GM12878 (cell line): ENCODE data around the gene TOMM5. TPM values are rescaled to one million over a fixed set of nuclear protein-coding genes. Genes with fewer than 3 reads are reported as not detected.

ENCODE experiments used
- ATF7 ChIP-seq: fragments of 450-650 bp; IDR thresholded peaks from 2 replicates; pipeline ENCODE4 v1.6.1; 2016; ENCODE audit warnings: low read depth, mild to moderate bottlenecking
- FOXM1 ChIP-seq: IDR thresholded peaks from 2 replicates; pipeline ENCODE4 v1.6.1; 2012; ENCODE audit warnings: low read depth, mild to moderate bottlenecking, inconsistent platforms, low read length, moderate library complexity
- HCFC1 ChIP-seq: fragments of 150-350 bp; IDR thresholded peaks from 2 replicates; pipeline ENCODE4 v1.6.1; 2014; ENCODE audit warnings: low read length
- IRF4 ChIP-seq: IDR thresholded peaks from 2 replicates; pipeline ENCODE4 v1.6.1; 2011; ENCODE audit warnings: low read depth, low read length
- MEF2B ChIP-seq: fragments of 450-650 bp; IDR thresholded peaks from 2 replicates; pipeline ENCODE4 v1.6.1; 2018; ENCODE audit warnings: mild to moderate bottlenecking, moderate library complexity; ENCODE audit not compliant: partially characterized antibody, poor library complexity, severe bottlenecking
- MXI1 ChIP-seq: fragments of 150-350 bp; IDR thresholded peaks from 2 replicates; pipeline ENCODE4 v1.6.1; 2011; ENCODE audit warnings: low read depth, mild to moderate bottlenecking, inconsistent platforms, low read length, improper control_type of control experiment
- NFYA ChIP-seq: IDR thresholded peaks from 2 replicates; pipeline ENCODE4 v1.6.1; 2011; ENCODE audit warnings: low read depth, mild to moderate bottlenecking, low read length, improper control_type of control experiment, borderline replicate concordance
- POLR2AphosphoS2 ChIP-seq: IDR thresholded peaks from 2 replicates; pipeline ENCODE4 v1.6.1; 2011; ENCODE audit warnings: low read depth, mild to moderate bottlenecking, low read length, improper control_type of control experiment, moderate library complexity
- RFX5 ChIP-seq: IDR thresholded peaks from 2 replicates; pipeline ENCODE4 v1.6.1; 2011; ENCODE audit warnings: low read depth, low read length, improper control_type of control experiment
- YBX1 ChIP-seq: fragments of 450-650 bp; IDR thresholded peaks from 2 replicates; pipeline ENCODE4 v1.6.1; 2016; ENCODE audit warnings: antibody characterized with exemption
- YY1 ChIP-seq: IDR thresholded peaks from 2 replicates; pipeline ENCODE4 v1.6.1; 2011; ENCODE audit warnings: low read depth, mild to moderate bottlenecking, low read length
- ZNF207 ChIP-seq: fragments of 450-650 bp; IDR thresholded peaks from 2 replicates; pipeline ENCODE4 v1.6.1; 2014; ENCODE audit warnings: antibody characterized with exemption, mild to moderate bottlenecking, borderline replicate concordance
- polyA plus RNA-seq, 11 experiments: library from polyadenylated mRNA; depleted of rRNA in 4 of 11; unstranded in 6 of 11; stranded (reverse) in 5 of 11; fragments of >200 nt; fragmentation: Nextera tagmentation in 4 of 11; fragmentation: Illumina TruSeq in 1 of 11; extraction: Ambion mirVana in 4 of 11; extraction: Trizol in 1 of 11; gene quantifications; 1 replicate in 1 of 11; 2 replicates in 10 of 11; pipeline versions ENCODE4 v1.2.1 to v1.2.3, GENCODE V29; 2011 to 2016; ENCODE audit warnings: inconsistent platforms in 2 of 11, missing spikeins in 2 of 11, low read depth in 1 of 11
- total RNA-seq, 4 experiments: library from RNA; depleted of rRNA in 3 of 4; stranded (reverse); fragments of >200 nt in 3 of 4; fragmentation: Illumina TruSeq in 1 of 4; extraction: Trizol in 1 of 4; gene quantifications; 2 replicates each; pipeline versions ENCODE4 v1.2.1 to v1.2.3, GENCODE V29; 2013 to 2021
- TF ChIP-seq, protein P1 (sequence below), 3 experiments: IDR thresholded peaks in 2 of 3; conservative IDR thresholded peaks in 1 of 3; 2 replicates each; pipeline ENCODE4 v1.5.1; 2011; ENCODE audit warnings: low read depth in 3 of 3, low read length in 3 of 3, mild to moderate bottlenecking in 3 of 3, control low read depth in 2 of 3, moderate library complexity in 2 of 3, inconsistent platforms in 1 of 3, mixed read lengths in 1 of 3; ENCODE audit not compliant: control insufficient read depth in 2 of 3, insufficient read depth in 1 of 3; ENCODE audit errors: extremely low read depth in 1 of 3
- TF ChIP-seq, protein P2 (sequence below): fragments of 450-650 bp; IDR thresholded peaks from 2 replicates; pipeline ENCODE4 v1.6.1; 2017; ENCODE audit warnings: mild to moderate bottlenecking, low read depth, inconsistent platforms; ENCODE audit not compliant: poor library complexity, severe bottlenecking
- TF ChIP-seq, protein P3 (sequence below): fragments of 450-650 bp; IDR thresholded peaks from 2 replicates; pipeline ENCODE4 v1.6.1; 2016; ENCODE audit warnings: mild to moderate bottlenecking, moderate library complexity, borderline replicate concordance
- TF ChIP-seq, protein P4 (sequence below): fragments of 450-650 bp; IDR thresholded peaks from 2 replicates; pipeline ENCODE4 v1.6.1; 2017; ENCODE audit warnings: mild to moderate bottlenecking, moderate library complexity

TOMM5 gene
- total and polyA plus RNA-seq, 10 of the 15 experiments (the other 5 are each of a cell fraction or from before 2014, with no cell fraction given), result 152 to 1,143 (median 351) TPM

DNA sequence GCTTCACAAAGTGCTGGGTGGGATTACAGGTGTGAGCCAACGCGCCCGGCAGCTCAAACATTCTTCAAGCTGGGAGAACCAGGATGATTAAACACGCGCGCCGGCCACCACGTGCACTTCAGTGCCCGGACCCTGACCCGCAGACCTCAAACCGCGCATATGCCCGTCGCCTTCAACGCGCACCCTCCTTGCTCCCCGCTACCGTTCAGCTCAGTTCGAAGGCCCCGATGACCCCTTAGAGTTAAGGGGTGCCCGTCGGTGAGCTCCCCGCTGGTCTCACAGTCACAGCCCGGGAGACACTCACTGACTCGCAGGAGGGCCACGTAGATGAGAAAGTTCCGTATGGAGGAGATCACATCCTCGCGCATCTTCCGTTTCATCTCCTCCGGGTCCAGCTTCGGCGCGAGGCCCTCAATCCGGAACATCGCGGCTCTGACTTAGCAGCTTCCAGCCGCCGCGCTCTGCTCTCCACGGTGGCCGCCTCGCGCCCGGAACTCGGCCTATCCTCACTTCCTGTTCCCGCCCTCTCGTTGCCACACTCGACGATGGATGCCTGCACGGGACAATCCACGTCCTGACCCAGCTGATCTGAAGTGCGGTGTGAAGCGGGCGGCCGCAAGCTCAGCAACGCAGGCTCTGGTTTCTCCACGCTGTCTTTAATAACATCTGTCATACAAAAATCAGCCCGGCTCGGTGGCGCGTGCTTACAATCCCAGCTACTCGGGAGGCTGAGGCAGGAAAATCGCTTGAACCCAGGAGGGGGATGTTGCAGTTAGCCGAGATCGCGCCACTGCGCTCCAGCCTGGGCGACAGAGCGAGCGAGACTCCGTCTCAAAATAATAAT lies at the start of gene TOMM5 (continued):
- TF ChIP-seq HCFC1 (peak; percentile 76), YY1 (peak; percentile 85), NFYA (no peak), ATF7 (peak; percentile 28; the same call in 1 of the 2 replicates), POLR2AphosphoS2 (peak; percentile 83; the same call in 1 of the 2 replicates), FOXM1 (no peak), MXI1 (peak; percentile 91), ZNF207 (peak; percentile 50; the same call in 1 of the 2 replicates), RFX5 (no peak), IRF4 (no peak), MEF2B (no peak), YBX1 (no peak)
- TF ChIP-seq, protein P1, sequence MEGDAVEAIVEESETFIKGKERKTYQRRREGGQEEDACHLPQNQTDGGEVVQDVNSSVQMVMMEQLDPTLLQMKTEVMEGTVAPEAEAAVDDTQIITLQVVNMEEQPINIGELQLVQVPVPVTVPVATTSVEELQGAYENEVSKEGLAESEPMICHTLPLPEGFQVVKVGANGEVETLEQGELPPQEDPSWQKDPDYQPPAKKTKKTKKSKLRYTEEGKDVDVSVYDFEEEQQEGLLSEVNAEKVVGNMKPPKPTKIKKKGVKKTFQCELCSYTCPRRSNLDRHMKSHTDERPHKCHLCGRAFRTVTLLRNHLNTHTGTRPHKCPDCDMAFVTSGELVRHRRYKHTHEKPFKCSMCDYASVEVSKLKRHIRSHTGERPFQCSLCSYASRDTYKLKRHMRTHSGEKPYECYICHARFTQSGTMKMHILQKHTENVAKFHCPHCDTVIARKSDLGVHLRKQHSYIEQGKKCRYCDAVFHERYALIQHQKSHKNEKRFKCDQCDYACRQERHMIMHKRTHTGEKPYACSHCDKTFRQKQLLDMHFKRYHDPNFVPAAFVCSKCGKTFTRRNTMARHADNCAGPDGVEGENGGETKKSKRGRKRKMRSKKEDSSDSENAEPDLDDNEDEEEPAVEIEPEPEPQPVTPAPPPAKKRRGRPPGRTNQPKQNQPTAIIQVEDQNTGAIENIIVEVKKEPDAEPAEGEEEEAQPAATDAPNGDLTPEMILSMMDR (IDR thresholded peaks at IDR 0.05 in 2 of 3, conservative IDR thresholded peaks at IDR 0.05 in 1 of 3; ENCODE audit: control insufficient read depth in 2 of 3, extremely low read depth in 1 of 3, insufficient read depth in 1 of 3, low read depth in 3 of 3, low read length in 3 of 3), result no peak
- TF ChIP-seq, protein P2, sequence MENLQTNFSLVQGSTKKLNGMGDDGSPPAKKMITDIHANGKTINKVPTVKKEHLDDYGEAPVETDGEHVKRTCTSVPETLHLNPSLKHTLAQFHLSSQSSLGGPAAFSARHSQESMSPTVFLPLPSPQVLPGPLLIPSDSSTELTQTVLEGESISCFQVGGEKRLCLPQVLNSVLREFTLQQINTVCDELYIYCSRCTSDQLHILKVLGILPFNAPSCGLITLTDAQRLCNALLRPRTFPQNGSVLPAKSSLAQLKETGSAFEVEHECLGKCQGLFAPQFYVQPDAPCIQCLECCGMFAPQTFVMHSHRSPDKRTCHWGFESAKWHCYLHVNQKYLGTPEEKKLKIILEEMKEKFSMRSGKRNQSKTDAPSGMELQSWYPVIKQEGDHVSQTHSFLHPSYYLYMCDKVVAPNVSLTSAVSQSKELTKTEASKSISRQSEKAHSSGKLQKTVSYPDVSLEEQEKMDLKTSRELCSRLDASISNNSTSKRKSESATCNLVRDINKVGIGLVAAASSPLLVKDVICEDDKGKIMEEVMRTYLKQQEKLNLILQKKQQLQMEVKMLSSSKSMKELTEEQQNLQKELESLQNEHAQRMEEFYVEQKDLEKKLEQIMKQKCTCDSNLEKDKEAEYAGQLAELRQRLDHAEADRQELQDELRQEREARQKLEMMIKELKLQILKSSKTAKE, result no peak
- TF ChIP-seq, protein P3, sequence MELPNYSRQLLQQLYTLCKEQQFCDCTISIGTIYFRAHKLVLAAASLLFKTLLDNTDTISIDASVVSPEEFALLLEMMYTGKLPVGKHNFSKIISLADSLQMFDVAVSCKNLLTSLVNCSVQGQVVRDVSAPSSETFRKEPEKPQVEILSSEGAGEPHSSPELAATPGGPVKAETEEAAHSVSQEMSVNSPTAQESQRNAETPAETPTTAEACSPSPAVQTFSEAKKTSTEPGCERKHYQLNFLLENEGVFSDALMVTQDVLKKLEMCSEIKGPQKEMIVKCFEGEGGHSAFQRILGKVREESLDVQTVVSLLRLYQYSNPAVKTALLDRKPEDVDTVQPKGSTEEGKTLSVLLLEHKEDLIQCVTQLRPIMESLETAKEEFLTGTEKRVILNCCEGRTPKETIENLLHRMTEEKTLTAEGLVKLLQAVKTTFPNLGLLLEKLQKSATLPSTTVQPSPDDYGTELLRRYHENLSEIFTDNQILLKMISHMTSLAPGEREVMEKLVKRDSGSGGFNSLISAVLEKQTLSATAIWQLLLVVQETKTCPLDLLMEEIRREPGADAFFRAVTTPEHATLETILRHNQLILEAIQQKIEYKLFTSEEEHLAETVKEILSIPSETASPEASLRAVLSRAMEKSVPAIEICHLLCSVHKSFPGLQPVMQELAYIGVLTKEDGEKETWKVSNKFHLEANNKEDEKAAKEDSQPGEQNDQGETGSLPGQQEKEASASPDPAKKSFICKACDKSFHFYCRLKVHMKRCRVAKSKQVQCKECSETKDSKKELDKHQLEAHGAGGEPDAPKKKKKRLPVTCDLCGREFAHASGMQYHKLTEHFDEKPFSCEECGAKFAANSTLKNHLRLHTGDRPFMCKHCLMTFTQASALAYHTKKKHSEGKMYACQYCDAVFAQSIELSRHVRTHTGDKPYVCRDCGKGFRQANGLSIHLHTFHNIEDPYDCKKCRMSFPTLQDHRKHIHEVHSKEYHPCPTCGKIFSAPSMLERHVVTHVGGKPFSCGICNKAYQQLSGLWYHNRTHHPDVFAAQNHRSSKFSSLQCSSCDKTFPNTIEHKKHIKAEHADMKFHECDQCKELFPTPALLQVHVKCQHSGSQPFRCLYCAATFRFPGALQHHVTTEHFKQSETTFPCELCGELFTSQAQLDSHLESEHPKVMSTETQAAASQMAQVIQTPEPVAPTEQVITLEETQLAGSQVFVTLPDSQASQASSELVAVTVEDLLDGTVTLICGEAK, result peak; percentile 93
- TF ChIP-seq, protein P4, sequence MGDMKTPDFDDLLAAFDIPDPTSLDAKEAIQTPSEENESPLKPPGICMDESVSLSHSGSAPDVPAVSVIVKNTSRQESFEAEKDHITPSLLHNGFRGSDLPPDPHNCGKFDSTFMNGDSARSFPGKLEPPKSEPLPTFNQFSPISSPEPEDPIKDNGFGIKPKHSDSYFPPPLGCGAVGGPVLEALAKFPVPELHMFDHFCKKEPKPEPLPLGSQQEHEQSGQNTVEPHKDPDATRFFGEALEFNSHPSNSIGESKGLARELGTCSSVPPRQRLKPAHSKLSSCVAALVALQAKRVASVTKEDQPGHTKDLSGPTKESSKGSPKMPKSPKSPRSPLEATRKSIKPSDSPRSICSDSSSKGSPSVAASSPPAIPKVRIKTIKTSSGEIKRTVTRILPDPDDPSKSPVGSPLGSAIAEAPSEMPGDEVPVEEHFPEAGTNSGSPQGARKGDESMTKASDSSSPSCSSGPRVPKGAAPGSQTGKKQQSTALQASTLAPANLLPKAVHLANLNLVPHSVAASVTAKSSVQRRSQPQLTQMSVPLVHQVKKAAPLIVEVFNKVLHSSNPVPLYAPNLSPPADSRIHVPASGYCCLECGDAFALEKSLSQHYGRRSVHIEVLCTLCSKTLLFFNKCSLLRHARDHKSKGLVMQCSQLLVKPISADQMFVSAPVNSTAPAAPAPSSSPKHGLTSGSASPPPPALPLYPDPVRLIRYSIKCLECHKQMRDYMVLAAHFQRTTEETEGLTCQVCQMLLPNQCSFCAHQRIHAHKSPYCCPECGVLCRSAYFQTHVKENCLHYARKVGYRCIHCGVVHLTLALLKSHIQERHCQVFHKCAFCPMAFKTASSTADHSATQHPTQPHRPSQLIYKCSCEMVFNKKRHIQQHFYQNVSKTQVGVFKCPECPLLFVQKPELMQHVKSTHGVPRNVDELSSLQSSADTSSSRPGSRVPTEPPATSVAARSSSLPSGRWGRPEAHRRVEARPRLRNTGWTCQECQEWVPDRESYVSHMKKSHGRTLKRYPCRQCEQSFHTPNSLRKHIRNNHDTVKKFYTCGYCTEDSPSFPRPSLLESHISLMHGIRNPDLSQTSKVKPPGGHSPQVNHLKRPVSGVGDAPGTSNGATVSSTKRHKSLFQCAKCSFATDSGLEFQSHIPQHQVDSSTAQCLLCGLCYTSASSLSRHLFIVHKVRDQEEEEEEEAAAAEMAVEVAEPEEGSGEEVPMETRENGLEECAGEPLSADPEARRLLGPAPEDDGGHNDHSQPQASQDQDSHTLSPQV, result peak; percentile 56; the same call in 1 of the 2 replicates
